Measurements from ENCODE around the gene CREB3L2. TPM values are rescaled to one million over a fixed set of nuclear protein-coding genes. Genes with fewer than 3 reads are reported as not detected.

Gene CREB3L2
- total and polyA plus RNA-seq, 4 donors: 7.4 to 89.1 (median 44.0) TPM

DNA sequence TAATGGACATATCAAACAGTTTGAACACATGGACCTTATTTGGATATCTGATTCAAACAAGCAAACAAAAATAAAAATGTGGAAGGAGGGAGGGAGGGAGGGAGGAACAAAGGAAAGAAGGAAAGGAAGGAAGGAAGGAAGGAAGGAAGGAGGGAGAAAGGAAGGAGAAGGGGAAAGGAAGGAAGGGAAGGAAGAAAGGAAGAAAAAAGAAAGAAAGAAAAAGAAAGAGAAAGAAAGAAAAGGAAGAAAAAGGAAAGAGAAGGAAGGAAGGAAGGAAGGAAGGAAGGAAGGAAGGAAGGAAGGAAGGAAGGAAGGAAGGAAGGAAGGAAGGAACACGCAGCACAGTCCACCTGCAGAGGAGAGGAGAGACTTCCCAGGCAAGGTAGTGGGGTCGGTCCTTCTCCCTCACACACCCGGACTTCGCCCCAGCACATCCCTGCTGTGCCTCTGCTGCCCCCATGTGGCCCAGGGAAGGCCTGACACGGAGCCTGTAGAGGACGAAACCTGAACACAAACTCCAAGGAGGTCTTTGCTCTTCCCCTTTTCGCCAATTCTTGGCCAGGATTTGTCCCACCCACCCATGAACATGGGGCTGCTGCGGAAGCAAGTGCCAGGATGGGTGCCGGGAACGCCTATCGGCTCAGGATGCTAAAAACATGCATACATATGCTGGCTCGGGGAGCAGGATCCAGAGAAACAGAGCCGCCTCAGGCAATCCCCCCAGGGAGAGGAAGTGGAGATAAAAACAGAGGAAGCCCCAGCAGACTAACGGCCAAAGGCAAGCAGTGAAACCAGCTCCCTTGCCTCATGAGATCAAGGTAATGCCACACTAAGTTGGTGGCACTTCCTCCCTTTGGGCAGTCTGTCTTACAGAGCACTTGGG is 102.8 kb downstream of the CREB3L2 start:
- H3K27ac ChIP-seq (ENCODE audit: low read depth in 1 of 2, low read length in 1 of 2): peak overlapping the region in 1 of 2 donors; percentile 26

DNA sequence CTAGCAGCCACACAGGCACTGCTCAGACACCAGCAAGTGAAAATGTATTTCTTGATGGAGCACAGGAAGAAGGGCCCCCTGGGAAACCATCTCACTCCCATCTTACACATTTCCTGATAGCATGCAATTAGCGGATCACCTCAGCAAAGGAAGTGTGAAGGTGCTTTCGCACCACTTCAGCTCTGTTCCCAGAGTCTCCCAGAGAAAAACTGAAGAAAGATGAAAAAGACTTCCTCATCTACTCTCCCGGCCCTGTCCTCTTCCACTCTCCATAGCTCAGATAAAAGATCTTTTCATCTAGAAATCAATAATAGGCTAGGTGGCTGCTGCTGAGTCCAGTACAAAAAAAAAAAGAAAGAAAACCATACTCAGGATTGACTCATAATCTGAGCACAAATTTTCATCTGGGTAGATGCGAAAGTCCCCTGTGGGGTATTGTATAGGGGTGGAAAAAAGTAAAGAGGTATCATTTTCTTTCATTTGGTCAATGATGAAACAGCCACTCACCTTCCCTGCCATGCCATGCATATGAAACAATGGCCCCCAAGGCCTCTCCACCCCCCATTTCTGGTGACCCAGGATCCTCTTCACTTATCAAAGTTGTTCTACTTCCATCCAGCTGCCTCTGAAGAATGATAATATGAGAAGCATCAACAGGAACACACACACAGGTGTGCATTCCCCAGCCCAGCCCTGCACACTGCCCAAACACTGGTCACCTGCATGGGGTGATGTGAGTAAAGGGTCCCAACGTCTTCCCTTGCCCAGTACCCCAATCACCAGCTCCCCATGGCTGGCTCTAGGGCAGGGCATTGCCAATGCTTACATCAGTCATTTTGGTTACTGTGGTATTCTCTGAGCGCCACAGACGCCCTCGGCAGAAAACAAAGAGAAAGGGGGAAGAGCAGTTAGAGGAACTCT is 106.3 kb downstream of the CREB3L2 start:
- ATAC-seq (ENCODE audit: insufficient read depth, low FRiP score): no peak
- no peaks in the 10 kb centered on the region for H3K9me3 ChIP-seq (ENCODE audit: control insufficient read depth in 4 of 4, insufficient read depth in 3 of 4, low read length in 3 of 4)
- H3K4me3 ChIP-seq: no peak overlapping the region
- TF ChIP-seq, protein P1, sequence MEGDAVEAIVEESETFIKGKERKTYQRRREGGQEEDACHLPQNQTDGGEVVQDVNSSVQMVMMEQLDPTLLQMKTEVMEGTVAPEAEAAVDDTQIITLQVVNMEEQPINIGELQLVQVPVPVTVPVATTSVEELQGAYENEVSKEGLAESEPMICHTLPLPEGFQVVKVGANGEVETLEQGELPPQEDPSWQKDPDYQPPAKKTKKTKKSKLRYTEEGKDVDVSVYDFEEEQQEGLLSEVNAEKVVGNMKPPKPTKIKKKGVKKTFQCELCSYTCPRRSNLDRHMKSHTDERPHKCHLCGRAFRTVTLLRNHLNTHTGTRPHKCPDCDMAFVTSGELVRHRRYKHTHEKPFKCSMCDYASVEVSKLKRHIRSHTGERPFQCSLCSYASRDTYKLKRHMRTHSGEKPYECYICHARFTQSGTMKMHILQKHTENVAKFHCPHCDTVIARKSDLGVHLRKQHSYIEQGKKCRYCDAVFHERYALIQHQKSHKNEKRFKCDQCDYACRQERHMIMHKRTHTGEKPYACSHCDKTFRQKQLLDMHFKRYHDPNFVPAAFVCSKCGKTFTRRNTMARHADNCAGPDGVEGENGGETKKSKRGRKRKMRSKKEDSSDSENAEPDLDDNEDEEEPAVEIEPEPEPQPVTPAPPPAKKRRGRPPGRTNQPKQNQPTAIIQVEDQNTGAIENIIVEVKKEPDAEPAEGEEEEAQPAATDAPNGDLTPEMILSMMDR (IDR thresholded peaks at IDR 0.05; ENCODE audit: control extremely low read depth, extremely low read depth): no peak
- WGBS, 2 donors: 71 to 73% methylated on average over 8 of the region's 8 CpGs
- no peak for DNase-seq
- H3K27ac ChIP-seq (ENCODE audit: low read depth in 1 of 2, low read length in 1 of 2): no peak overlapping the region
- H3K36me3 ChIP-seq (ENCODE audit: control insufficient read depth in 4 of 4, insufficient read depth in 4 of 4, low read length in 4 of 4): peaks cover 0 to 31% (median 19%) of the 10 kb centered on the region in 4 donors
- H3K4me1 ChIP-seq (ENCODE audit: control insufficient read depth in 5 of 5, insufficient read depth in 5 of 5, low read length in 5 of 5): peaks cover 0 to 8% (median 0%) of the 10 kb centered on the region in 5 donors
- H3K9ac ChIP-seq (ENCODE audit: insufficient read depth in 1 of 2, low read length in 2 of 2): no peak overlapping the region
- H3K27me3 ChIP-seq (ENCODE audit: control insufficient read depth in 3 of 3, insufficient read depth in 3 of 3, low read length in 2 of 3): no peaks in the 10 kb centered on the region

More for the DNA sequence above, 102.8 kb downstream of the CREB3L2 start:
- TF ChIP-seq, protein P1 (IDR thresholded peaks at IDR 0.05; ENCODE audit: control extremely low read depth, extremely low read depth): peak; percentile 72
- no peaks in the 10 kb centered on the region for H3K27me3 ChIP-seq (ENCODE audit: control insufficient read depth in 3 of 3, insufficient read depth in 3 of 3, low read length in 2 of 3)
- peaks cover 9 to 33% (median 16%) of the 10 kb centered on the region in 4 donors for H3K36me3 ChIP-seq (ENCODE audit: control insufficient read depth in 4 of 4, insufficient read depth in 4 of 4, low read length in 4 of 4)
- ATAC-seq (ENCODE audit: insufficient read depth, low FRiP score): peak; percentile 85
- no peak overlapping the region for H3K9ac ChIP-seq (ENCODE audit: insufficient read depth in 1 of 2, low read length in 2 of 2)
- 6 to 14% methylated on average over 13 to 14 of the region's 14 CpGs for WGBS, 2 donors
- H3K4me1 ChIP-seq (ENCODE audit: control insufficient read depth in 5 of 5, insufficient read depth in 5 of 5, low read length in 5 of 5): peaks cover 0 to 3% (median 0%) of the 10 kb centered on the region in 5 donors
- no peak overlapping the region for H3K4me3 ChIP-seq
- H3K9me3 ChIP-seq (ENCODE audit: control insufficient read depth in 4 of 4, insufficient read depth in 3 of 4, low read length in 3 of 4): no peaks in the 10 kb centered on the region
- DNase-seq: peak; percentile 80 to 83 (median 81)

- Histone ChIP-seq H3K27me3 (ENCODE audit: control insufficient read depth in 3 of 3, insufficient read depth in 3 of 3, low read length in 2 of 3) (no peaks in the 10 kb centered on the region), H3K36me3 (ENCODE audit: control insufficient read depth in 4 of 4, insufficient read depth in 4 of 4, low read length in 4 of 4) (peaks cover 0 to 23% (median 15%) of the 10 kb centered on the region in 4 donors), H3K9me3 (ENCODE audit: control insufficient read depth in 4 of 4, insufficient read depth in 3 of 4, low read length in 3 of 4) (no peaks in the 10 kb centered on the region), H3K4me3 (no peak overlapping the region), H3K27ac (ENCODE audit: low read depth in 1 of 2, low read length in 1 of 2) (no peak overlapping the region), H3K4me1 (ENCODE audit: control insufficient read depth in 5 of 5, insufficient read depth in 5 of 5, low read length in 5 of 5) (peaks cover 0 to 5% (median 0%) of the 10 kb centered on the region in 5 donors), H3K9ac (ENCODE audit: insufficient read depth in 1 of 2, low read length in 2 of 2) (no peak overlapping the region)
- no peak for DNase-seq
- ATAC-seq (ENCODE audit: insufficient read depth, low FRiP score): no peak
- TF ChIP-seq, protein P1 (IDR thresholded peaks at IDR 0.05; ENCODE audit: control extremely low read depth, extremely low read depth): no peak
Observed at GRCh38 chr7:137893143-137893742, 108.6 kb downstream of the CREB3L2 start.
